Activated T-helper 1 cell treated with anti-CD3 and anti-CD28 coated beads, Interleukin-12 subunit alpha, Interleukin-12 subunit beta, Interleukin-2, Interleukin-4 antibody, amounts not matched to agents 30 ng/mL and 10 ng/mL and 1 ng/mL, durations not matched to agents 14 hours and 24 hours and 36 hours (primary cell): ENCODE results near the gene FGGY. TPM values are rescaled to one million over a fixed set of nuclear protein-coding genes. Genes with fewer than 3 reads are reported as not detected.

Source experiments
- DNase-seq: peaks from one replicate; pipeline ENCODE4 v3.0.0; 2021; ENCODE audit warnings: low spot score
- H3K27ac Mint-ChIP-seq: one replicate; pipeline ENCODE4 v1.8.0; 2021; ENCODE audit warnings: mild to moderate bottlenecking, mixed read lengths
- H3K27me3 Mint-ChIP-seq: one replicate; pipeline ENCODE4 v1.8.0; 2022; ENCODE audit warnings: mild to moderate bottlenecking, moderate library complexity, mixed read lengths; ENCODE audit not compliant: insufficient read depth
- H3K36me3 Mint-ChIP-seq: one replicate; pipeline ENCODE4 v1.8.0; 2021; ENCODE audit warnings: low read depth, mixed read lengths
- H3K4me1 Mint-ChIP-seq: one replicate; pipeline ENCODE4 v1.8.0; 2021; ENCODE audit warnings: low read depth, mixed read lengths
- H3K4me3 Mint-ChIP-seq: one replicate; pipeline ENCODE4 v1.8.0; 2021; ENCODE audit warnings: mild to moderate bottlenecking, moderate library complexity, mixed read lengths
- H3K9me3 Mint-ChIP-seq: one replicate; pipeline ENCODE4 v1.8.0; 2021; ENCODE audit warnings: mixed read lengths
- intact Hi-C: fragments of 100-400 bp; cut with micrococcal nuclease; formaldehyde crosslinking; loops from one replicate; pipeline ENCODE4 v1.15.1; 2024
- total RNA-seq: library from RNA; stranded (reverse); gene quantifications from 2 replicates; pipeline ENCODE4 v1.2.3, GENCODE V29; 2022

FGGY gene
- total RNA-seq, 1 donor from 2014 or later, result 7.1 TPM

- Mint-ChIP-seq H3K4me3 (no peak overlapping the region), H3K4me1 (peaks cover 8% of the 10 kb centered on the region), H3K9me3 (no peaks in the 10 kb centered on the region), H3K36me3 (no peaks in the 10 kb centered on the region), H3K27ac (no peak overlapping the region), H3K27me3 (no peaks in the 10 kb centered on the region)
- no peak for DNase-seq
- intact Hi-C loops, result no loop called here
Observed at GRCh38 chr1:59768792-59769735, 472.2 kb downstream of the FGGY start.

DNA sequence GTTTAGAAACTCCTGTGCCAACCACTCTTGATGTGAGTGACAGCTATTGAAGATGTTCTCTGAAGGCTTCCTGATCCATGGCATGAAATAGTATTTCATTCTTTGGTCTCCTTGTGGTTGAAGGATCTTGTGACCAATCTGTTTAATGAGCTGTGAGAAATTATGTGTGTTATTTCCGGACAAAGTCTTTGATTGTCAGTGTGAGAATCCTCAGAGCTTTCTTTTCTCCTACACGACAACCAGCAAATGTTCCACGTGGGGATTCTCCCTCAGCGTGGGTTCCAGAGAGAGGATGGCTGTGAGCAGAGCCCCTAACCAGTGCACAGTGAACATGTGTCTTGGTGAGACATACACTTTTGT lies 472.8 kb downstream of the FGGY start:
- H3K27me3 Mint-ChIP-seq, result no peaks in the 10 kb centered on the region
- no peak overlapping the region for H3K27ac Mint-ChIP-seq
- H3K9me3 Mint-ChIP-seq, result no peaks in the 10 kb centered on the region
- no peak for DNase-seq
- H3K4me3 Mint-ChIP-seq, result no peak overlapping the region
- no peaks in the 10 kb centered on the region for H3K36me3 Mint-ChIP-seq
- peaks cover 8% of the 10 kb centered on the region for H3K4me1 Mint-ChIP-seq
- intact Hi-C loops, result no loop called here

DNA sequence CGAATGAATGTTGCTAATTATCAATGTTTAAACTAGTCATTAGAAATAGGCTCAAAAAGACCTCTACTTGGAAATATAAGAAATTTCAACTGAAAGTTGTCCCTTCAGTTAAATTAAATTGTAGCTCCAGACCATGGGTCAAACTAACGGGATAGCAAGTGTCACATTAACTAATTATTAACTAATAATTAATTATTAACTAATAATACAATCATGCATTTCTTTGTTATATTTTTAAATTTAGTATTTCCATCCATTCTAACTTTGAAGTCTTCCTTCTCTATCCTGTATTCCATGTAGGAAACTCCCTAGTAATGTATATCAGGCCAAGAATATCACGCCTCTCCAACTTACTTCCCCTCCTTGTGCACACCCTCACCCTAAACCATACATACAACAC lies 474.5 kb downstream of the FGGY start:
- intact Hi-C loops, result no loop called here
- Mint-ChIP-seq H3K36me3 (no peaks in the 10 kb centered on the region), H3K27me3 (peaks cover 2% of the 10 kb centered on the region), H3K27ac (no peak overlapping the region), H3K9me3 (no peaks in the 10 kb centered on the region), H3K4me3 (no peak overlapping the region), H3K4me1 (peaks cover 8% of the 10 kb centered on the region)
- DNase-seq, result no peak

- no peak for DNase-seq
- Mint-ChIP-seq H3K36me3 (no peaks in the 10 kb centered on the region), H3K27ac (no peak overlapping the region), H3K4me3 (no peak overlapping the region), H3K9me3 (no peaks in the 10 kb centered on the region), H3K4me1 (no peaks in the 10 kb centered on the region), H3K27me3 (peaks cover 2% of the 10 kb centered on the region)
- intact Hi-C loops, result no loop called here
Observed at GRCh38 chr1:59775480-59775879, 478.6 kb downstream of the FGGY start.

DNA sequence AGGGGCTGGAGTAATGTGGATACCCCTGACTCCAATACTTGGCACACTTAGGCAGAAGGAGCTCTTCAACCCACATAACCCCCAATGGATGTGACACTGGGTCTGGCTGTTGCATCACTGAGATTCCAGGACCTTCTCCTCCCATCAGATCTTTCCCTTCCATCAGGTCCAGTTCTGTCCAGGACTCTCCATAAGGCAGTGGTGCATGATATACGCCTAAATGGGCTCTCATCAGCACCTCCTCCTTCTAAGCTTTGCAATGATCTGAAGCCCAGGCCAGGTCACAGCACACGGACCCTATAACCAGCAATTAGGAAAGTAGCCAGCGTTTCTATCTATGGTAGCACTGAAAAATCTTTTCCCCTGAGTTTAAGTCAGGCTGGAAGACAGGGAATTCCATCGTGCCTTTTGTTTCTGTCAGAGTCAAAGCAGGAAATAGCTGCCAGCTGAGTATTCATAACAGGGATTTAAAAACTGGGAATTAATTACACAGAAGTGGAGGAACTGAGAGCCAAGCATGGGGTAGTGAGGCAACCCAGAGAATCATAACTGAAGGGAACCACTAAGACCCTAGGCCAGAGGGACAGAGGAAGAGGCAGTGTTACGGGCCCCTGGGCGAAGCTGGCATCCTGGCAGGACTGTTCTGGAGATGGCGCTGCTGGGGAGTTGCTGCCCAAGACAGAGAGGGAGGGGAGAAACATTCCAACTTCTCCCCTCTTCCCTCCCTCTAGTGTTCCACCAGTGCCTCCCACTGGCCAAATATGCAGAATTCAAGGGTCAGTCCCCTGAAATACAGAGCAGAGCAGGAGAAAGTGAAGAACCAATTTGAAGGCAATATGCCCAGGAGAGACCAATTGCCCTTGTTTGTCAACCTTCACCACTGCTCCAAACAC lies 480.3 kb downstream of the FGGY start:
- no peak for DNase-seq
- H3K4me3 Mint-ChIP-seq, result no peak overlapping the region
- no peak overlapping the region for H3K27ac Mint-ChIP-seq
- H3K9me3 Mint-ChIP-seq, result no peaks in the 10 kb centered on the region
- H3K36me3 Mint-ChIP-seq, result no peaks in the 10 kb centered on the region
- no peaks in the 10 kb centered on the region for H3K4me1 Mint-ChIP-seq
- intact Hi-C loops, result no loop called here
- peaks cover 2% of the 10 kb centered on the region for H3K27me3 Mint-ChIP-seq

GRCh38 chr1:59779949-59780348 lies 483.1 kb downstream of the FGGY start:
- Mint-ChIP-seq H3K27ac (no peak overlapping the region), H3K4me1 (no peaks in the 10 kb centered on the region), H3K27me3 (peaks cover 2% of the 10 kb centered on the region), H3K4me3 (no peak overlapping the region), H3K9me3 (no peaks in the 10 kb centered on the region), H3K36me3 (no peaks in the 10 kb centered on the region)
- DNase-seq, result no peak
- intact Hi-C loops, result loop anchor here (5.0 kb wide), 1 partner anchor 167 kb away; no protein-coding TSS in a partner anchor

DNA sequence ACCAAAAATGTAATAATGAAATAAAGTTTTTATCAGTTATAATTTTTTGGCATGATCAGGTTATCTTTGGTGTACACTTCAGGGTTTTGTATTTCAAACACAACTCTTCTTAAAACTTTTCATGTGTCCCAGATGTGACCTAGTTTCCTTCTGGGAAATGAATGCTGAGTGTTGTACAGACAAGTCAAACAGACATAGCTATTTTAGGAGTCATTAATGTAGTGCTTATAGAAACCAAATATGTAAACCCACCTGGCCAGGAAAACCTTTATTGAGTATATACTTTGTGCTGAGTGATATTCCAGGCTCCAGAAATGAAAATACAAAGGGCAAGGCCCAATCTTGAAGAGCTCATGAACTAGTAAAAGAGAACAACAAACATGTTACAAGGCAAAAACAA lies 491.9 kb downstream of the FGGY start:
- Mint-ChIP-seq H3K27ac (no peak overlapping the region), H3K36me3 (no peaks in the 10 kb centered on the region), H3K27me3 (peaks cover 5% of the 10 kb centered on the region), H3K9me3 (peaks cover 6% of the 10 kb centered on the region), H3K4me3 (no peak overlapping the region), H3K4me1 (no peaks in the 10 kb centered on the region)
- DNase-seq, result no peak
- intact Hi-C loops, result no loop called here

GRCh38 chr1:59798600-59798999 lies 501.7 kb downstream of the FGGY start:
- Mint-ChIP-seq H3K27ac (no peak overlapping the region), H3K27me3 (peaks cover 21% of the 10 kb centered on the region), H3K36me3 (no peaks in the 10 kb centered on the region), H3K4me3 (no peak overlapping the region), H3K9me3 (no peaks in the 10 kb centered on the region), H3K4me1 (no peaks in the 10 kb centered on the region)
- intact Hi-C loops, result no loop called here
- no peak for DNase-seq

DNA sequence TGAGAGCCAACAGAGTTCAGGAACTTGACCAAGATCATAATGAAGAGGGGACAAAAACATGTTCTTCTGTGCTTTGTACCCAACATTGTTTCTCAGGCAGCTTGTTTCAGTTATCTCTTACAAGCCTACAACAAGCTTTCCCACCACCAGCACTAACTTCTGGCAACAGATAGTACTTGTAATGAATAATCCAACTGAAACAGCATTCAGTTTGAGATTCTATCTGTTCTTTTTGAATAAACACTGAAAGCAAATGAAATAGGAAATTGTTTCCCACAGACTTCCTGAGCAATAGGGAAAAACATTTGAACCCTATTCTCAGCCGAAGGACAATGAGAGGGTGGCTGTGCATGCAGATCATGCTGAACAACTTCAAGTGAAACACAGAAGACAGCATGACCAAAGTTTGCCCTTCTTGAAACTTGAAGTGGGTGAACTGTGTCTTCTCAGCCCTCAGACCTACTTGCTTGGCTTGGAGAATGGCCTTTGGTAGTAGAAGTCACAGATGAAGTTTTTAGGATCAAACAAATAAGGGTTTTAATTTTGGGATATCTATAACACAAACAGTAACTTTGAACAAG lies 506.7 kb downstream of the FGGY start:
- H3K4me1 Mint-ChIP-seq, result no peaks in the 10 kb centered on the region
- H3K4me3 Mint-ChIP-seq, result no peak overlapping the region
- no peaks in the 10 kb centered on the region for H3K36me3 Mint-ChIP-seq
- H3K27me3 Mint-ChIP-seq, result peaks cover 19% of the 10 kb centered on the region
- H3K27ac Mint-ChIP-seq, result no peak overlapping the region
- H3K9me3 Mint-ChIP-seq, result no peaks in the 10 kb centered on the region
- DNase-seq, result no peak
- intact Hi-C loops, result no loop called here

GRCh38 chr1:59804301-59804700 lies 507.4 kb downstream of the FGGY start:
- no peak overlapping the region for H3K27ac Mint-ChIP-seq
- no peaks in the 10 kb centered on the region for H3K9me3 Mint-ChIP-seq

GRCh38 chr1:59805554-59805953 lies 508.7 kb downstream of the FGGY start:
- no peaks in the 10 kb centered on the region for H3K9me3 Mint-ChIP-seq
- intact Hi-C loops, result no loop called here
- no peak overlapping the region for H3K27ac Mint-ChIP-seq
- DNase-seq, result no peak
- H3K36me3 Mint-ChIP-seq, result no peaks in the 10 kb centered on the region
- peaks cover 22% of the 10 kb centered on the region for H3K27me3 Mint-ChIP-seq
- H3K4me1 Mint-ChIP-seq, result no peaks in the 10 kb centered on the region
- no peak overlapping the region for H3K4me3 Mint-ChIP-seq

More at GRCh38 chr1:59804301-59804700, 507.4 kb downstream of the FGGY start:
- no peaks in the 10 kb centered on the region for H3K4me1 Mint-ChIP-seq
- no peak overlapping the region for H3K4me3 Mint-ChIP-seq
- no peaks in the 10 kb centered on the region for H3K36me3 Mint-ChIP-seq
- DNase-seq, result no peak
- intact Hi-C loops, result no loop called here
- peaks cover 19% of the 10 kb centered on the region for H3K27me3 Mint-ChIP-seq
